ENCODE data around the gene ETV7.

DNA sequence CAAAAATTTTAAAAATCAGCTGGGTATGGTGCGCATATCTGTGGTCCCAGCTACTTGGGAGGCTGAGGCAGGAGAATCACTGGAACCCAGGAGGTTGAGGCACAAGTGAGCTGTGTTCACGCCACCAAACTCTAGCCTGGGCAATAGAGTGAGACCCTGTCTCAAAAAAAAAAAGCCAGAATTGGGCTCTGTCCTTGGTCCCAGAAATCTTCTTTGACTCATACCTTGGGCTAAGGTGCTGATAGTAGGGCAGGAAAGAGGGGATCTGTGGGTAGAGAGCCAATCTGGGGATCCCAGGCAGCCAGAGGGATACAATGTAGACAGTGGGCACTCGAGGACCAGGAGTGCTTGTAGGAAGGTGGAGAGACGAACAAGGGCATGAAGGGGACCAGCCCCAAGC, 13.3 kb downstream of the ETV7 start:
- TF ChIP-seq YY1 (IDR thresholded peaks at IDR 0.05; ENCODE audit: insufficient read depth, insufficient read length) = no peak
- no peak for TF ChIP-seq SUZ12 (IDR thresholded peaks at IDR 0.05; ENCODE audit: extremely low read depth, insufficient read depth, insufficient read length)
